ENCODE data around the gene LSP1. TPM values are rescaled to one million over a fixed set of nuclear protein-coding genes. Genes with fewer than 3 reads are reported as not detected.
"Not testable (repeated sequence)": the region's sequence is repeated elsewhere in the genome, so short reads cannot be mapped to it uniquely, and the experiment has no call there.

LSP1 gene
- total RNA-seq, 1 experiment from 2014 or later, result 6.5 TPM

GRCh38 chr11:1938343-1939005, 85.6 kb downstream of the LSP1 start:
- DNase-seq (ENCODE audit: low read depth), result no peak

GRCh38 chr11:1939006-1939625, 86.2 kb downstream of the LSP1 start:
- DNase-seq (ENCODE audit: low read depth), result no peak

DNA sequence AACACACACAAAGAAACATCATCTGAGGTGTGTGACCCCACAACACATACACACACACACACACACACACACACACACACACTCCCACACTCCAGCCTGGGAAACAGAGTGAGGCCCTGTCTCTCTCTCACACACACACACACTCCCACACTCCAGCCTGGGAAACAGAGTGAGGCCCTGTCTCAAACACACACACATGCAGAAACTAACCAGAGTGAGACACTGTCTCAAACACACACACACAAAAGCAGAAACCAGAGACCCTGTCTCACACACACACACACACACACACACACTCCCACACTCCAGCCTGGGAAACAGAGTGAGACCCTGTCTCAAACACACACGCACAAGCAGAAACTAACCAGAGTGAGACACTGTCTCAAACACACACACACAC, 86.9 kb downstream of the LSP1 start:
- DNase-seq (ENCODE audit: low read depth), result not testable (repeated sequence)

Other genes with a start within 250 kb of the LSP1 start
- not detected in 2 replicates for gene KRTAP5-3, start 244.6 kb upstream of the LSP1 start, total RNA-seq (2014; rRNA removed; shearing (Covaris generic))
- not detected in 2 replicates for gene KRTAP5-4, start 230.9 kb upstream of the LSP1 start, total RNA-seq (2014; rRNA removed; shearing (Covaris generic))
- not detected in 2 replicates for gene KRTAP5-5, start 223.3 kb upstream of the LSP1 start, total RNA-seq (2014; rRNA removed; shearing (Covaris generic))
- gene KRTAP5-6, start 155.9 kb upstream of the LSP1 start, total RNA-seq (2014; rRNA removed; shearing (Covaris generic)), result not detected in 2 replicates
- 0.09 and 0.11 TPM in 2 replicates for gene IFITM10, start 102.5 kb upstream of the LSP1 start, total RNA-seq (2014; rRNA removed; shearing (Covaris generic))
- 128 and 157 TPM in 2 replicates for gene CTSD, start 89.2 kb upstream of the LSP1 start, total RNA-seq (2014; rRNA removed; shearing (Covaris generic))
- not detected in 2 replicates for gene SYT8, start 18.1 kb upstream of the LSP1 start, total RNA-seq (2014; rRNA removed; shearing (Covaris generic))
- gene TNNI2, start 14.1 kb upstream of the LSP1 start, total RNA-seq (2014; rRNA removed; shearing (Covaris generic)), result not detected in 2 replicates
- gene PRR33, start 38.8 kb downstream of the LSP1 start, total RNA-seq (2014; rRNA removed; shearing (Covaris generic)), result not detected in 2 replicates
- gene TNNT3, start 66.6 kb downstream of the LSP1 start, total RNA-seq (2014; rRNA removed; shearing (Covaris generic)), result not detected in 2 replicates
- gene MRPL23, start 94.2 kb downstream of the LSP1 start, total RNA-seq (2014; rRNA removed; shearing (Covaris generic)), result 165 and 168 TPM in 2 replicates
- gene H19, start 144.8 kb downstream of the LSP1 start, total RNA-seq (2014; rRNA removed; shearing (Covaris generic)), result 0.06 TPM in 1 of 2 replicates, not detected in the other

Data from Daoy (cell line).